HepG2 (cell line): Measurements from ENCODE around the gene MRAP.
A peak's percentile ranks its signal among the peaks of the same experiment; 100 is the strongest.

Experiments
- JUND ChIP-seq: sonication (generic); formaldehyde crosslinking; IDR thresholded peaks from 2 replicates; pipeline ENCODE4 v1.8.0; 2022; ENCODE audit warnings: mild to moderate bottlenecking, missing genetic modification reagents
- ZNF12 ChIP-seq: sonication (generic); formaldehyde crosslinking; IDR thresholded peaks from 2 replicates; pipeline ENCODE4 v1.5.0; 2020; ENCODE audit warnings: missing genetic modification reagents

GRCh38 chr21:32307706-32308105, 9.1 kb downstream of the MRAP start:
- no peak for TF ChIP-seq JUND (CRISPR knock-in tag)
- 0 out of 2 replicates have a peak, but pooled peaks have one; percentile 41 for TF ChIP-seq ZNF12 (CRISPR knock-in tag)
